CD4-positive, alpha-beta T cell treated with Interleukin-2 at 100 ng/mL for 4 hours (primary cell): Measurements from ENCODE around the gene CPT1B.

Experiments used
- DNase-seq: peaks from one replicate; pipeline ENCODE4 v3.0.0-alpha.2; 2020; ENCODE audit warnings: low spot score

The CPT1B gene

GRCh38 chr22:50569896-50570535 is 8.2 kb downstream of the CPT1B start:
- no peak for DNase-seq

GRCh38 chr22:50569041-50569459 is 9.2 kb downstream of the CPT1B start:
- no peak for DNase-seq

- no peak for DNase-seq
Observed at GRCh38 chr22:50568626-50569025, 9.6 kb downstream of the CPT1B start.

GRCh38 chr22:50567721-50568252 is 10.4 kb downstream of the CPT1B start:
- no peak for DNase-seq

GRCh38 chr22:50564289-50564688 is 13.9 kb downstream of the CPT1B start:
- DNase-seq = no peak

- no peak for DNase-seq
Observed at GRCh38 chr22:50563413-50564160, 14.6 kb downstream of the CPT1B start.

- peak; percentile 97 for DNase-seq
Observed at GRCh38 chr22:50562523-50563412, 15.5 kb downstream of the CPT1B start, which contains the start of gene SYCE3. Gene SYCE3 (minus strand): TSS chr22:50562919. CDS start chr22:50556405, 6,514 bp downstream.

- no peak for DNase-seq
Observed at GRCh38 chr22:50561401-50562358, 16.5 kb downstream of the CPT1B start.

GRCh38 chr22:50560034-50560433 is 18.2 kb downstream of the CPT1B start:
- no peak for DNase-seq

GRCh38 chr22:50556703-50557102 is 21.5 kb downstream of the CPT1B start:
- no peak for DNase-seq

GRCh38 chr22:50553310-50553709 is 24.9 kb downstream of the CPT1B start:
- no peak for DNase-seq

- no peak for DNase-seq
Observed at GRCh38 chr22:50551160-50551752, 27.0 kb downstream of the CPT1B start.

GRCh38 chr22:50550395-50550794 is 27.8 kb downstream of the CPT1B start:
- no peak for DNase-seq

- DNase-seq = no peak
Observed at GRCh38 chr22:50548921-50549790, 29.1 kb downstream of the CPT1B start.

GRCh38 chr22:50548040-50548920 is 29.9 kb downstream of the CPT1B start:
- DNase-seq = peak; percentile 58

- DNase-seq = no peak
Observed at GRCh38 chr22:50547263-50547985, 30.8 kb downstream of the CPT1B start.

- no peak for DNase-seq
Observed at GRCh38 chr22:50546326-50547262, 31.6 kb downstream of the CPT1B start.
